SK-N-SH (cell line): ENCODE data around the gene NUFIP2. TPM values are rescaled to one million over a fixed set of nuclear protein-coding genes. Genes with fewer than 3 reads are reported as not detected.

Source experiments
- CTCF ChIA-PET: fragments of 300-600, 350-600 bp; formaldehyde crosslinking; extraction: SDS; loops from one replicate; lab custom pipeline; 2021; lab: Yijun Ruan, JAX
- POLR2A ChIA-PET: fragments of 350-600 bp; sonication (Branson Sonifier 250); formaldehyde crosslinking; extraction: SDS; loops from one replicate; lab custom pipeline; 2020; ENCODE audit warnings: antibody characterized with exemption, inconsistent platforms; lab: Yijun Ruan, JAX
- DNase-seq: peaks from one replicate; pipeline ENCODE4 v3.0.0; 2012
- H2AFZ ChIP-seq: fragments of 200-600 bp; sonication (generic); 2 replicates; pipeline ENCODE4 v1.8.1; 2016; ENCODE audit warnings: antibody characterized with exemption, mild to moderate bottlenecking, low read depth
- H3F3A ChIP-seq: fragments of 200-600 bp; sonication (generic); replicated peaks from 2 replicates; pipeline ENCODE3; 2016; ENCODE audit warnings: antibody characterized with exemption, mild to moderate bottlenecking; ENCODE audit not compliant: insufficient read depth
- H3K27ac ChIP-seq, 2 experiments: fragments of 200-500 bp in 1 of 2; fragments of 200-600 bp in 1 of 2; sonication (Bioruptor generic) in 1 of 2; sonication (generic), shearing (Covaris generic) in 1 of 2; 2 replicates each; pipeline versions ENCODE4 v1.5.1 to v1.6.1; 2014 to 2016; ENCODE audit warnings: low read depth in 2 of 2, inconsistent platforms in 1 of 2, low read length in 1 of 2, mild to moderate bottlenecking in 1 of 2, mixed read lengths in 1 of 2
- H3K27me3 ChIP-seq: fragments of 200-600 bp; sonication (generic), shearing (Covaris generic); 2 replicates; pipeline ENCODE4 v1.6.1; 2016; ENCODE audit warnings: mixed run types; ENCODE audit not compliant: insufficient read depth
- H3K36me3 ChIP-seq, 2 experiments: fragments of 200-500 bp in 1 of 2; fragments of 200-600 bp in 1 of 2; sonication (Bioruptor generic) in 1 of 2; sonication (generic) in 1 of 2; replicated peaks in 1 of 2; 2 replicates each; pipeline versions ENCODE3 to v1.5.1; 2014 to 2016; ENCODE audit warnings: low read length in 1 of 2, mild to moderate bottlenecking in 1 of 2; ENCODE audit not compliant: insufficient read depth in 2 of 2, control insufficient read depth in 1 of 2
- H3K4me1 ChIP-seq, 2 experiments: fragments of 200-500 bp in 1 of 2; fragments of 200-600 bp in 1 of 2; sonication (Bioruptor generic) in 1 of 2; sonication (generic), shearing (Covaris generic) in 1 of 2; 2 replicates each; pipeline versions ENCODE4 v1.5.1 to v1.6.1; 2014 to 2016; ENCODE audit warnings: low read depth in 1 of 2, low read length in 1 of 2, mixed run types in 1 of 2; ENCODE audit not compliant: insufficient read depth in 2 of 2, control insufficient read depth in 1 of 2
- H3K4me2 ChIP-seq: fragments of 200-600 bp; sonication (generic), shearing (Covaris generic); 2 replicates; pipeline ENCODE4 v1.6.1; 2017; ENCODE audit warnings: mixed run types
- H3K4me3 ChIP-seq, 2 experiments: fragments of 200-500 bp in 1 of 2; fragments of 200-600 bp in 1 of 2; sonication (Bioruptor generic) in 1 of 2; sonication (generic), shearing (Covaris generic) in 1 of 2; 2 replicates each; pipeline versions ENCODE4 v1.5.1 to v1.8.1; 2014 to 2016; ENCODE audit warnings: low read depth in 2 of 2, inconsistent platforms in 1 of 2, low read length in 1 of 2, mild to moderate bottlenecking in 1 of 2, mixed read lengths in 1 of 2, moderate library complexity in 1 of 2
- H3K79me2 ChIP-seq: fragments of 200-600 bp; sonication (generic); 2 replicates; pipeline ENCODE4 v1.8.1; 2017; ENCODE audit warnings: mild to moderate bottlenecking; ENCODE audit not compliant: insufficient read depth
- H3K9ac ChIP-seq: fragments of 200-600 bp; sonication (generic); 2 replicates; pipeline ENCODE4 v1.6.1; 2017; ENCODE audit warnings: mixed run types
- H3K9me2 ChIP-seq: fragments of 200-600 bp; sonication (generic); 2 replicates; pipeline ENCODE4 v1.6.1; 2017; ENCODE audit warnings: mixed run types
- H3K9me3 ChIP-seq: fragments of 200-600 bp; sonication (generic); 2 replicates; pipeline ENCODE4 v1.6.1; 2017; ENCODE audit warnings: mixed run types, mild to moderate bottlenecking, moderate library complexity
- H4K20me1 ChIP-seq: fragments of 200-600 bp; sonication (generic); 2 replicates; pipeline ENCODE4 v1.6.1; 2017; ENCODE audit warnings: mild to moderate bottlenecking, mixed run types; ENCODE audit not compliant: insufficient read depth
- CTCF ChIP-seq: fragments of 200-600 bp; sonication (generic); IDR thresholded peaks from 2 replicates; pipeline ENCODE4 v1.6.1; 2017; ENCODE audit warnings: antibody characterized with exemption, mild to moderate bottlenecking, moderate library complexity
- FOSL2 ChIP-seq: IDR thresholded peaks from 2 replicates; pipeline ENCODE4 v1.4.0; 2012; ENCODE audit warnings: low read depth, mild to moderate bottlenecking, moderate library complexity, borderline replicate concordance
- FOXJ3 ChIP-seq: sonication (generic); formaldehyde crosslinking; IDR thresholded peaks from 2 replicates; pipeline ENCODE4 v1.5.1; 2020; ENCODE audit warnings: mild to moderate bottlenecking, missing genetic modification reagents
- FOXM1 ChIP-seq: IDR thresholded peaks from 2 replicates; pipeline ENCODE4 v1.4.0; 2012; ENCODE audit warnings: low read depth, mild to moderate bottlenecking
- GATA2 ChIP-seq: sonication (generic); formaldehyde crosslinking; IDR thresholded peaks from 2 replicates; pipeline ENCODE4 v1.5.0; 2020; ENCODE audit warnings: mild to moderate bottlenecking, missing genetic modification reagents
- MXI1 ChIP-seq: IDR thresholded peaks from 2 replicates; pipeline ENCODE4 v1.6.1; 2012; ENCODE audit warnings: mild to moderate bottlenecking, low read depth, low read length, improper control_type of control experiment
- NRF1 ChIP-seq: IDR thresholded peaks from 2 replicates; pipeline ENCODE4 v1.6.1; 2012; ENCODE audit warnings: low read depth, mild to moderate bottlenecking, low read length
- POLR2AphosphoS5 ChIP-seq: IDR thresholded peaks from 2 replicates; pipeline ENCODE4 v1.6.1; 2012; ENCODE audit warnings: low read depth, low read length
- RAD21 ChIP-seq: IDR thresholded peaks from 2 replicates; pipeline ENCODE4 v1.6.1; 2012; ENCODE audit warnings: mild to moderate bottlenecking, low read length
- RCOR1 ChIP-seq: fragments of 150-350 bp; IDR thresholded peaks from 2 replicates; pipeline ENCODE4 v1.6.1; 2017; ENCODE audit warnings: antibody characterized with exemption, low read length
- REST ChIP-seq: IDR thresholded peaks from 2 replicates; pipeline ENCODE4 v1.6.1; 2012; ENCODE audit warnings: mild to moderate bottlenecking, low read depth, low read length, moderate library complexity
- RFX5 ChIP-seq: IDR thresholded peaks from 2 replicates; pipeline ENCODE4 v1.6.1; 2012; ENCODE audit warnings: mild to moderate bottlenecking, improper control_type of control experiment, low read length
- SIN3A ChIP-seq: IDR thresholded peaks from 2 replicates; pipeline ENCODE4 v1.6.1; 2012; ENCODE audit warnings: low read depth, mild to moderate bottlenecking, low read length, moderate library complexity, borderline replicate concordance
- SMC3 ChIP-seq: IDR thresholded peaks from 2 replicates; pipeline ENCODE4 v1.6.1; 2012; ENCODE audit warnings: low read depth, low read length, improper control_type of control experiment
- TEAD4 ChIP-seq: IDR thresholded peaks from 2 replicates; pipeline ENCODE4 v1.4.0; 2012; ENCODE audit warnings: mild to moderate bottlenecking, borderline replicate concordance; ENCODE audit not compliant: insufficient read depth
- ZBTB33 ChIP-seq: IDR thresholded peaks from 2 replicates; pipeline ENCODE4 v1.4.0; 2012; ENCODE audit warnings: low read depth, borderline replicate concordance
- WGBS: methylation state at CpG from one replicate; pipeline ENCODE4 v1.1.6; 2017; ENCODE audit warnings: low lambda C conversion rate; 5-methylcytosine and 5-hydroxymethylcytosine counted together
- polyA plus RNA-seq, 3 experiments: library from polyadenylated mRNA; depleted of rRNA; stranded (reverse); fragments of >200 nt; gene quantifications; 2 replicates each; pipeline ENCODE4 v1.2.3, GENCODE V29; 2012
- TF ChIP-seq, protein P1 (sequence below): IDR thresholded peaks from 2 replicates; pipeline ENCODE4 v1.4.0; 2012; ENCODE audit warnings: low read depth, borderline replicate concordance
- TF ChIP-seq, protein P2 (sequence below): IDR thresholded peaks from 2 replicates; pipeline ENCODE4 v1.4.0; 2012; ENCODE audit warnings: low read depth

Gene NUFIP2
- polyA plus RNA-seq, 1 of the 3 experiments (the other 2 are of a cell fraction) = 9.0 TPM

DNA sequence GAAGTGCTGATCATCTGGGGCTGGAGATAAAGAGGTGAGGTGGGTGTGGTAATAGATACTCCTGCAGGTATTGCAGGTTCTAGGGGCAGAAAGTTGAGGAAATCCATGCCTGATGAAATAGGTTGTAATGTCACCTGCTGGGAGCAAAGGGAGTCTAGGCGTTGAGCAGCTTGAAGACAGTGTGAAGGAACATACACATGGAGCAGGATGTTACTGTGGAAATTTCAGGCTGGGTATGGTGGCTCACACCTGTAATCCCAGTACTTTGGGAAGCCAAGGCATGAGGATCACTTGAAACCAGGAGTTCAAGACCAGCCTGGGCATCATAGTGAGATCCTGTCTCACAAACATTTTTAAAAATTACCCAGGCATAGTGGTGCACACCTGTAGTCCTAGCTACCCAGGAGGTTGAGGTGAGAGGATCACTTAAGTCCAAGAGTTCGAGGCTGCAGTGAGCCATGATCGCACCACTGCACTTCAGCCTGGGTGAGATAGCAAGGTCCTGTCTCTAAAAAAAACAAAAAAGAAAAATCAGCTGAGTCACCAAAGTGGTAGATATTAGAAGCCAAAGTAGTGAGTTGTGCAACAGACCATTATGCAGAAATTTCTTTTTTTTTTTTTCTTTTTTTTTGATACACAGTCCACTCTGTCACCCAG, 56.3 kb downstream of the NUFIP2 start:
- Histone ChIP-seq H4K20me1 (no peaks in the 10 kb centered on the region), H3K4me3 (no peak overlapping the region), H3K9ac (no peak overlapping the region), H3K9me2 (no peaks in the 10 kb centered on the region), H3F3A (peaks cover 33% of the 10 kb centered on the region), H3K36me3 (no peaks in the 10 kb centered on the region), H3K9me3 (no peaks in the 10 kb centered on the region), H3K27me3 (no peaks in the 10 kb centered on the region), H3K79me2 (no peaks in the 10 kb centered on the region), H2AFZ (0 out of 2 replicates have a peak overlapping the region, but pooled peaks have one; percentile 32), H3K4me2 (no peak overlapping the region), H3K4me1 (peaks cover 15 to 28% of the 10 kb centered on the region in 2 experiments), H3K27ac (peak overlapping the region in 1 of 2 experiments; percentile 15; a peak in 1 of 4 replicates)
- 85% methylated on average over 3 of the region's 3 CpGs for WGBS
- POLR2A ChIA-PET = no interaction called here
- TF ChIP-seq RFX5 (no peak), POLR2AphosphoS5 (no peak), RCOR1 (no peak), CTCF (no peak), GATA2 (CRISPR knock-in tag) (no peak), NRF1 (no peak), ZBTB33 (no peak), FOXM1 (no peak)
- CTCF ChIA-PET = interaction anchor here (0.6 to 5.2 kb wide), 9 partner anchors 15 to 114 kb away, joined by 3 to 34 read pairs (median 6); no protein-coding TSS in a partner anchor
- DNase-seq = no peak

DNA sequence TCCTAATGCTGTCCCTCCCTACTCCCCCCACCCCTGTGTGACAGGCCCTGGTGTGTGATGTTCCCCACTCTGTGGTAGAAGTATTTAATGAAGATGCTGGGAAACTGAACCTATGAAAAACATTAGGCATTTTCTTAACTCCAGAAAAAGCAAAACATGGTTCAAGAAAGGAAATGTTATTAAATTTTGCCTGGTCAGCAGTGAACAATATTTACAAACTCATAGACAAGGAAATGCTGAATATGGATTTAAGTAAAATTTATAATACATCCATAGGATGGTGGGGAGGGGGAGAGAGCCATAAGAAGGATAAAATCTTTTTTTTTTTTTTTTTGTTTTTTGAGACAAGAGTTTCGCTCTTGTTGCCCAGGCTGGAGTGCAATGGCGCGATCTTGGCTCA, 58.0 kb downstream of the NUFIP2 start:
- H3K27ac ChIP-seq = no peak overlapping the region
- no peaks in the 10 kb centered on the region for H3K79me2 ChIP-seq
- H3K9me3 ChIP-seq = no peaks in the 10 kb centered on the region
- H2AFZ ChIP-seq = no peak overlapping the region
- DNase-seq = no peak
- no peak overlapping the region for H3K4me3 ChIP-seq
- H3K27me3 ChIP-seq = no peaks in the 10 kb centered on the region
- no peaks in the 10 kb centered on the region for H3K36me3 ChIP-seq
- CTCF ChIA-PET = interaction anchor here (1.4 to 5.2 kb wide), 2 partner anchors 16 to 56 kb away, joined by 3 to 34 read pairs; partner anchors contain the start of gene MYO18A
- POLR2A ChIA-PET = no interaction called here
- no peak overlapping the region for H3K9ac ChIP-seq
- H3K9me2 ChIP-seq = no peaks in the 10 kb centered on the region
- 100% methylated on average over 3 of the region's 3 CpGs for WGBS
- no peak overlapping the region for H3K4me2 ChIP-seq
- H3F3A ChIP-seq = peaks cover 18% of the 10 kb centered on the region
- no peaks in the 10 kb centered on the region for H4K20me1 ChIP-seq
- peaks cover 5 to 14% of the 10 kb centered on the region in 2 experiments for H3K4me1 ChIP-seq
- no peak for TF ChIP-seq FOSL2
- TF ChIP-seq RAD21 = no peak
- TF ChIP-seq, protein P1, sequence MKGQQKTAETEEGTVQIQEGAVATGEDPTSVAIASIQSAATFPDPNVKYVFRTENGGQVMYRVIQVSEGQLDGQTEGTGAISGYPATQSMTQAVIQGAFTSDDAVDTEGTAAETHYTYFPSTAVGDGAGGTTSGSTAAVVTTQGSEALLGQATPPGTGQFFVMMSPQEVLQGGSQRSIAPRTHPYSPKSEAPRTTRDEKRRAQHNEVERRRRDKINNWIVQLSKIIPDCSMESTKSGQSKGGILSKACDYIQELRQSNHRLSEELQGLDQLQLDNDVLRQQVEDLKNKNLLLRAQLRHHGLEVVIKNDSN = no peak
- TF ChIP-seq SMC3 = no peak
- no peak for TF ChIP-seq REST
- TF ChIP-seq POLR2AphosphoS5 = no peak
- TF ChIP-seq SIN3A = no peak
- no peak for TF ChIP-seq MXI1
- TF ChIP-seq, protein P2, sequence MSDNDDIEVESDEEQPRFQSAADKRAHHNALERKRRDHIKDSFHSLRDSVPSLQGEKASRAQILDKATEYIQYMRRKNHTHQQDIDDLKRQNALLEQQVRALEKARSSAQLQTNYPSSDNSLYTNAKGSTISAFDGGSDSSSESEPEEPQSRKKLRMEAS = no peak
- no peak for TF ChIP-seq FOXJ3 (CRISPR knock-in tag)
- no peak for TF ChIP-seq TEAD4
- no peak for TF ChIP-seq RFX5
